ENCODE results near the gene DLX2. TPM values are rescaled to one million over a fixed set of nuclear protein-coding genes. Genes with fewer than 3 reads are reported as not detected.
"Not testable (repeated sequence)": the region's sequence is repeated elsewhere in the genome, so short reads cannot be mapped to it uniquely, and the experiment has no call there.

The DLX2 gene
- polyA plus RNA-seq, 2 of the 4 experiments (the other 2 are of a cell fraction): 0.04 to 0.19 TPM

DNA sequence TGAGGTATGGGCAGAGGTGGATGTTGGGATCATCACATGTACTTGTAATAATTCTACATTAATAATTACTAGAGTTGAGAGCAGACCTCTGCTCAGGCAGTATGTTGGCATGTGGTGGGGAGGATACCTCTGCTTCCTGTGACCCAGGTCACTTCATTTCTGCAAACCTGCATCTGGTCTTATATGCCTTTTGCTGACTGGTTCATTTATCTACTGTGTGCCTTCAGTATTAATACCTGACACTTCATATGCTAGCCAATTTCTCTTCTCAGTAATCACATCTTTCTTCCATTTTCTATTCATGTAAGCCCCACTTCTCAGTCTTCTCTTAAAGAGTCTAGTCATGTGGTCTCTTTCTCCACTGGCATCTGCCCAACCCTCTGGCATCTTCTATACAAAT, 41.1 kb upstream of the DLX2 start:
- no peaks in the 10 kb centered on the region for H3K4me1 ChIP-seq
- no peak overlapping the region for H3K4me3 ChIP-seq
- FAIRE-seq (no peak), ATAC-seq (no peak), DNase-seq (ENCODE audit: low read depth in 1 of 2, low spot score in 1 of 2) (no peak)
- TF ChIP-seq MAFK (IDR thresholded peaks at IDR 0.05; ENCODE audit: partially characterized antibody): peak; percentile 48
- TF ChIP-seq POLR2AphosphoS2 (conservative IDR thresholded peaks at IDR 0.05; ENCODE audit: low read length): no peak
- TF ChIP-seq RNF2 (IDR thresholded peaks at IDR 0.05; ENCODE audit: borderline replicate concordance, low read depth): no peak
- no peak for TF ChIP-seq FOXS1 (CRISPR knock-in tag; IDR thresholded peaks at IDR 0.05)
- no peak overlapping the region for H3K27ac ChIP-seq
- ChIA-PET CTCF (interaction anchor here (0.7 kb wide), 1 partner anchor 10 kb away, joined by 3 read pairs; no protein-coding TSS in a partner anchor), POLR2A (no interaction called here)
- H3K9me3 ChIP-seq: no peaks in the 10 kb centered on the region
- no peak overlapping the region for H3K4me2 ChIP-seq

DNA sequence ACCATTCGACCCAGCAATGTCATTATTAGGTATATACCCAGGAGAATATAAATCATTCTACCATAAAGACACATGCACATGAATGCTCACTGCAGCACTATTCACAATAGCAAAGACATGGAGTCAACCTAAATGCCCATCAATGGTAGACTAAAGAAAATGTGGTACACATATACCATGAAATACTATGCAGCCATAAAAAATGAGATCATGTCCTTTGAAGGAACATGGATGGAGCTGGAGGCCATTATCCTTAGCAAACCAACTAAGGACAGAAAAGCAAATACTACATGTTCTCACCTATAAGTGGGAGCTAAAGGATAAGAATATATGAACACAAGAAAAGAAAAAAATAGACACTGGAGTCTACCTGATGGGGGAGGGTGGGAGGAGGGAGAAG, 36.0 kb upstream of the DLX2 start:
- ATAC-seq; DNase-seq (ENCODE audit: low read depth in 1 of 2, low spot score in 1 of 2); POLR2A ChIA-PET; FAIRE-seq; H3K4me1 ChIP-seq; H3K9me3 ChIP-seq; H3K4me2 ChIP-seq; H3K4me3 ChIP-seq; H3K27ac ChIP-seq: not testable (repeated sequence)
- 0% methylated on average over 1 of the region's 1 CpG for WGBS (ENCODE audit: missing lambda C conversion rate)
- CTCF ChIA-PET: interaction anchor here (0.9 to 2.6 kb wide), 3 partner anchors 12 to 327 kb away, joined by 3 to 12 read pairs (median 4); no protein-coding TSS in a partner anchor

DNA sequence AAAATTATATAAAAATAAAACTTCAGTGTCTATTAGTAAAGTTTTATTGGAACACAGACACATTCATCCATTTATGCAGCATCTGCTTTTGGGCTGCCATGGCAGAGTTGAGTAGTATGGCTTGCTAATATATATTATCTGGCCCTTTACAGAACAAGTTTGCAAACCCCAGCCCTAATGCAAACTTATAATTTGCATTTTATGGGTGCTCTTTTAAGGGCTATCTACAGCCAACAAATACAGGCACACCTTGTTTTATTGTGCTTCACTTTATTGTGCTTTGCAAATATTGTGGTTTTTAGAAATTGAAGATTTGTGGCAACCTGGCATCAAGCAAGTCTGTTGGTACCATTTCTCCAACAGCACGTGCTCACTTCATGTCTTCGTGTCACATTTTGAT, 35.2 kb upstream of the DLX2 start:
- Histone ChIP-seq H3K4me2 (no peak overlapping the region), H3K4me3 (no peak overlapping the region), H3K9me3 (no peaks in the 10 kb centered on the region), H3K4me1 (no peaks in the 10 kb centered on the region), H3K27ac (no peak overlapping the region)
- WGBS (ENCODE audit: missing lambda C conversion rate): 10% methylated on average over 2 of the region's 2 CpGs
- ChIA-PET CTCF (interaction anchor here (0.6 to 2.3 kb wide), 4 partner anchors 11 to 416 kb away, joined by 3 to 19 read pairs (median 4); no protein-coding TSS in a partner anchor), POLR2A (no interaction called here)
- TF ChIP-seq HDAC2 (IDR thresholded peaks at IDR 0.05): no peak
- TF ChIP-seq RNF2 (IDR thresholded peaks at IDR 0.05; ENCODE audit: borderline replicate concordance, low read depth): no peak
- TF ChIP-seq EP300 (IDR thresholded peaks at IDR 0.05): no peak
- no peak for TF ChIP-seq HEYL (CRISPR knock-in tag; IDR thresholded peaks at IDR 0.05)
- TF ChIP-seq NPAS2 (CRISPR knock-in tag; IDR thresholded peaks at IDR 0.05; ENCODE audit: borderline replicate concordance): no peak
- TF ChIP-seq SREBF2 (IDR thresholded peaks at IDR 0.05): no peak
- TF ChIP-seq BHLHE40 (IDR thresholded peaks at IDR 0.05; ENCODE audit: low read depth, low read length): no peak
- TF ChIP-seq MYC (IDR thresholded peaks at IDR 0.05; ENCODE audit: borderline replicate concordance, low read length): no peak
- TF ChIP-seq, protein P1, sequence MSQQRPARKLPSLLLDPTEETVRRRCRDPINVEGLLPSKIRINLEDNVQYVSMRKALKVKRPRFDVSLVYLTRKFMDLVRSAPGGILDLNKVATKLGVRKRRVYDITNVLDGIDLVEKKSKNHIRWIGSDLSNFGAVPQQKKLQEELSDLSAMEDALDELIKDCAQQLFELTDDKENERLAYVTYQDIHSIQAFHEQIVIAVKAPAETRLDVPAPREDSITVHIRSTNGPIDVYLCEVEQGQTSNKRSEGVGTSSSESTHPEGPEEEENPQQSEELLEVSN (IDR thresholded peaks at IDR 0.05; ENCODE audit: borderline replicate concordance, low read depth): no peak
- TF ChIP-seq FOXS1 (CRISPR knock-in tag; IDR thresholded peaks at IDR 0.05): no peak
- TF ChIP-seq CBX2 (IDR thresholded peaks at IDR 0.05; ENCODE audit: borderline replicate concordance, low read depth): no peak
- TF ChIP-seq, protein P2, sequence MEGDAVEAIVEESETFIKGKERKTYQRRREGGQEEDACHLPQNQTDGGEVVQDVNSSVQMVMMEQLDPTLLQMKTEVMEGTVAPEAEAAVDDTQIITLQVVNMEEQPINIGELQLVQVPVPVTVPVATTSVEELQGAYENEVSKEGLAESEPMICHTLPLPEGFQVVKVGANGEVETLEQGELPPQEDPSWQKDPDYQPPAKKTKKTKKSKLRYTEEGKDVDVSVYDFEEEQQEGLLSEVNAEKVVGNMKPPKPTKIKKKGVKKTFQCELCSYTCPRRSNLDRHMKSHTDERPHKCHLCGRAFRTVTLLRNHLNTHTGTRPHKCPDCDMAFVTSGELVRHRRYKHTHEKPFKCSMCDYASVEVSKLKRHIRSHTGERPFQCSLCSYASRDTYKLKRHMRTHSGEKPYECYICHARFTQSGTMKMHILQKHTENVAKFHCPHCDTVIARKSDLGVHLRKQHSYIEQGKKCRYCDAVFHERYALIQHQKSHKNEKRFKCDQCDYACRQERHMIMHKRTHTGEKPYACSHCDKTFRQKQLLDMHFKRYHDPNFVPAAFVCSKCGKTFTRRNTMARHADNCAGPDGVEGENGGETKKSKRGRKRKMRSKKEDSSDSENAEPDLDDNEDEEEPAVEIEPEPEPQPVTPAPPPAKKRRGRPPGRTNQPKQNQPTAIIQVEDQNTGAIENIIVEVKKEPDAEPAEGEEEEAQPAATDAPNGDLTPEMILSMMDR (IDR thresholded peaks at IDR 0.05): no peak
- no peak for TF ChIP-seq KDM1A (IDR thresholded peaks at IDR 0.05; ENCODE audit: low read depth)
- no peak for TF ChIP-seq EHMT2 (IDR thresholded peaks at IDR 0.05; ENCODE audit: low read depth)
- TF ChIP-seq JUNB (IDR thresholded peaks at IDR 0.05): no peak
- ATAC-seq (no peak), FAIRE-seq (no peak), DNase-seq (ENCODE audit: low read depth in 1 of 2, low spot score in 1 of 2) (no peak)

DNA sequence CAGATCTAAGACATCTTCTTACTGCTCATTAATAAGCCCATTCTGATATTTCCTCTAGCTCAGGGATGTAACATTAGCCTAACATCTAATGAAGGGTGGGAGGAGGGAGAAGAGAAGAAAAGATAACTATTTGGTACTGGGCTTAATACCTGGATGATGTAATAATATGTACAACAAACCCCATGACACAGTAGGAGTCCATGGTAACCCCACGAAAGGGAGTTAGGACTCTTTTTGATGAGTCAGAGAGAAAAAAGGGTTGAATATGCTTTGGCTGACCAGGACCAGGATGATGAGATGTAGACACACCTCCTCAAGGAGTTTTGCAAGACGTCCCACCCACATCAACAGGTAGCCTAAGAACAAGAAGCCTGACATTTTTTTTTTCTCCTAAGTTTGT, 34.4 kb upstream of the DLX2 start:
- FAIRE-seq (no peak), DNase-seq (ENCODE audit: low read depth in 1 of 2, low spot score in 1 of 2) (no peak), ATAC-seq (no peak)
- TF ChIP-seq GATA3 (IDR thresholded peaks at IDR 0.05; ENCODE audit: borderline replicate concordance): no peak
- TF ChIP-seq HEYL (CRISPR knock-in tag; IDR thresholded peaks at IDR 0.05): no peak
- TF ChIP-seq MAZ (IDR thresholded peaks at IDR 0.05; ENCODE audit: borderline replicate concordance, low read depth, low read length): no peak
- TF ChIP-seq, protein P3, sequence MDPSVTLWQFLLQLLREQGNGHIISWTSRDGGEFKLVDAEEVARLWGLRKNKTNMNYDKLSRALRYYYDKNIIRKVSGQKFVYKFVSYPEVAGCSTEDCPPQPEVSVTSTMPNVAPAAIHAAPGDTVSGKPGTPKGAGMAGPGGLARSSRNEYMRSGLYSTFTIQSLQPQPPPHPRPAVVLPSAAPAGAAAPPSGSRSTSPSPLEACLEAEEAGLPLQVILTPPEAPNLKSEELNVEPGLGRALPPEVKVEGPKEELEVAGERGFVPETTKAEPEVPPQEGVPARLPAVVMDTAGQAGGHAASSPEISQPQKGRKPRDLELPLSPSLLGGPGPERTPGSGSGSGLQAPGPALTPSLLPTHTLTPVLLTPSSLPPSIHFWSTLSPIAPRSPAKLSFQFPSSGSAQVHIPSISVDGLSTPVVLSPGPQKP (IDR thresholded peaks at IDR 0.05; ENCODE audit: low read depth, low read length): no peak
- no peak for TF ChIP-seq RAD21 (conservative IDR thresholded peaks at IDR 0.05 in 1 of 2, IDR thresholded peaks at IDR 0.05 in 1 of 2)
- no peak for TF ChIP-seq RARB (CRISPR knock-in tag; IDR thresholded peaks at IDR 0.05)
- no peak for TF ChIP-seq TP53 (CRISPR knock-in tag; IDR thresholded peaks at IDR 0.05)
- no peak for TF ChIP-seq TFCP2L1 (CRISPR knock-in tag; IDR thresholded peaks at IDR 0.05)
- TF ChIP-seq EP300 (IDR thresholded peaks at IDR 0.05): no peak
- TF ChIP-seq, protein P4, sequence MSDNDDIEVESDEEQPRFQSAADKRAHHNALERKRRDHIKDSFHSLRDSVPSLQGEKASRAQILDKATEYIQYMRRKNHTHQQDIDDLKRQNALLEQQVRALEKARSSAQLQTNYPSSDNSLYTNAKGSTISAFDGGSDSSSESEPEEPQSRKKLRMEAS (IDR thresholded peaks at IDR 0.05): no peak
- TF ChIP-seq, protein P5, sequence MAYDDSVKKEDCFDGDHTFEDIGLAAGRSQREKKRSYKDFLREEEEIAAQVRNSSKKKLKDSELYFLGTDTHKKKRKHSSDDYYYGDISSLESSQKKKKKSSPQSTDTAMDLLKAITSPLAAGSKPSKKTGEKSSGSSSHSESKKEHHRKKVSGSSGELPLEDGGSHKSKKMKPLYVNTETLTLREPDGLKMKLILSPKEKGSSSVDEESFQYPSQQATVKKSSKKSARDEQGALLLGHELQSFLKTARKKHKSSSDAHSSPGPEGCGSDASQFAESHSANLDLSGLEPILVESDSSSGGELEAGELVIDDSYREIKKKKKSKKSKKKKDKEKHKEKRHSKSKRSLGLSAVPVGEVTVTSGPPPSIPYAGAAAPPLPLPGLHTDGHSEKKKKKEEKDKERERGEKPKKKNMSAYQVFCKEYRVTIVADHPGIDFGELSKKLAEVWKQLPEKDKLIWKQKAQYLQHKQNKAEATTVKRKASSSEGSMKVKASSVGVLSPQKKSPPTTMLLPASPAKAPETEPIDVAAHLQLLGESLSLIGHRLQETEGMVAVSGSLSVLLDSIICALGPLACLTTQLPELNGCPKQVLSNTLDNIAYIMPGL (CRISPR knock-in tag; IDR thresholded peaks at IDR 0.05; ENCODE audit: borderline replicate concordance): no peak
- Histone ChIP-seq H3K4me2 (no peak overlapping the region), H3K9me3 (no peaks in the 10 kb centered on the region), H3K27ac (no peak overlapping the region), H3K4me1 (no peaks in the 10 kb centered on the region), H3K4me3 (no peak overlapping the region)
- CTCF ChIA-PET: interaction anchor here (1.1 to 2.3 kb wide), 4 partner anchors 9 to 415 kb away, joined by 3 to 19 read pairs (median 3); no protein-coding TSS in a partner anchor
- 14% methylated on average over 2 of the region's 2 CpGs for WGBS (ENCODE audit: missing lambda C conversion rate)
- POLR2A ChIA-PET: no interaction called here

Measured in A549 (cell line).